ENCODE measurements around the gene C6orf47. TPM values are rescaled to one million over a fixed set of nuclear protein-coding genes. Genes with fewer than 3 reads are reported as not detected.

C6orf47 gene
- total RNA-seq, 1 donor from 2014 or later, result 28.8 TPM

- no peak for DNase-seq
- Mint-ChIP-seq H3K4me1 (ENCODE audit: low read depth, unreplicated experiment) (peaks cover 16% of the 10 kb centered on the region), H3K36me3 (ENCODE audit: unreplicated experiment) (no peaks in the 10 kb centered on the region), H3K9me3 (ENCODE audit: unreplicated experiment) (peaks cover 11% of the 10 kb centered on the region), H3K4me3 (ENCODE audit: unreplicated experiment) (peak overlapping the region; percentile 97), H3K27ac (ENCODE audit: unreplicated experiment) (peak overlapping the region; percentile 87), H3K27me3 (ENCODE audit: unreplicated experiment) (peaks cover 12% of the 10 kb centered on the region)
- TF ChIP-seq, protein P1, sequence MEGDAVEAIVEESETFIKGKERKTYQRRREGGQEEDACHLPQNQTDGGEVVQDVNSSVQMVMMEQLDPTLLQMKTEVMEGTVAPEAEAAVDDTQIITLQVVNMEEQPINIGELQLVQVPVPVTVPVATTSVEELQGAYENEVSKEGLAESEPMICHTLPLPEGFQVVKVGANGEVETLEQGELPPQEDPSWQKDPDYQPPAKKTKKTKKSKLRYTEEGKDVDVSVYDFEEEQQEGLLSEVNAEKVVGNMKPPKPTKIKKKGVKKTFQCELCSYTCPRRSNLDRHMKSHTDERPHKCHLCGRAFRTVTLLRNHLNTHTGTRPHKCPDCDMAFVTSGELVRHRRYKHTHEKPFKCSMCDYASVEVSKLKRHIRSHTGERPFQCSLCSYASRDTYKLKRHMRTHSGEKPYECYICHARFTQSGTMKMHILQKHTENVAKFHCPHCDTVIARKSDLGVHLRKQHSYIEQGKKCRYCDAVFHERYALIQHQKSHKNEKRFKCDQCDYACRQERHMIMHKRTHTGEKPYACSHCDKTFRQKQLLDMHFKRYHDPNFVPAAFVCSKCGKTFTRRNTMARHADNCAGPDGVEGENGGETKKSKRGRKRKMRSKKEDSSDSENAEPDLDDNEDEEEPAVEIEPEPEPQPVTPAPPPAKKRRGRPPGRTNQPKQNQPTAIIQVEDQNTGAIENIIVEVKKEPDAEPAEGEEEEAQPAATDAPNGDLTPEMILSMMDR (IDR thresholded peaks at IDR 0.05; ENCODE audit: partially characterized antibody, unreplicated experiment), result no peak
Observed at GRCh38 chr6:31666337-31666965, 5.9 kb upstream of the C6orf47 start.

DNA sequence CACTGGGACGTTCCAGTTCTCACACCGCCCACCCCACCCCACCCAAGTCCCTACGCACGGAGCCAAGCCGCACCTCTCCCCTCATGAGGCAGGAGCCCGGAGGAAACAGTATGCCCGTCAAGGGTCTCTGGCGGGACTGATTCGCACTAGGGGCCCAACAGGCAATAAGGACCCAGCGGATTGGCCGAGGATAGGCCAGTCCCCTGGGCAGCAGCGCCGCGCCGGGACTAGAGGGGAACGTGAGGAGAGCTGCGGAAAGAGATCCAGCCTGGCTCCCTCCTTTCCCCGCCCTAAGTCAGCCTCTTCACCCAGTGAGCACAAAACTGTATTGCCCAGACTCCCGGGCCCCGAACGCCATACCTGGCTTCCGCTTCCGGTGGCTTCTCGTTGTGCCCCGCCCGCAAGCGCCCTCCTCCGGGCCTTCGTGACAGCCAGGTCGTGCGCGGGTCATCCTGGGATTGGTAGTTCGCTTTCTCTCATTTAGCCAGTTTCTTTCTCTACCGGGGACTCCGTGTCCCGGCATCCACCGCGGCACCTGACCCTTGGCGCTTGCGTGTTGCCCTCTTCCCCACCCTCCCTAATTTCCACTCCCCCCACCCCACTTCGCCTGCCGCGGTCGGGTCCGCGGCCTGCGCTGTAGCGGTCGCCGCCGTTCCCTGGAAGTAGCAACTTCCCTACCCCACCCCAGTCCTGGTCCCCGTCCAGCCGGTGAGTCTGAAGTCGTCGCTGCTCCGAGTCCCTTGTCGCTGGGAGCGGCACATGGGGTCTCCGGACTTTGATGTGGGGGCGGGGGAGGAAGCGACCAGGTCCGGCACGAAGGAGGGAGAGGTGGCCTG, 5.1 kb upstream of the C6orf47 start, which contains the start of gene CSNK2B:
Gene CSNK2B, plus strand, starts transcription at position 580 of the 836 bp plus-strand sequence. CDS start 752 bp downstream, outside the sequence.
- DNase-seq, result peak; percentile 97
- TF ChIP-seq, protein P1 (IDR thresholded peaks at IDR 0.05; ENCODE audit: partially characterized antibody, unreplicated experiment), result no peak
- H3K36me3 Mint-ChIP-seq (ENCODE audit: unreplicated experiment), result no peaks in the 10 kb centered on the region
- peak within 1 kb of the TSS; percentile 97 for H3K4me3 Mint-ChIP-seq (ENCODE audit: unreplicated experiment)
- H3K9me3 Mint-ChIP-seq (ENCODE audit: unreplicated experiment), result peaks cover 11% of the 10 kb centered on the region
- H3K27me3 Mint-ChIP-seq (ENCODE audit: unreplicated experiment), result peaks cover 15% of the 10 kb centered on the region
- H3K4me1 Mint-ChIP-seq (ENCODE audit: low read depth, unreplicated experiment), result peaks cover 19% of the 10 kb centered on the region
- H3K27ac Mint-ChIP-seq (ENCODE audit: unreplicated experiment), result peak within 1 kb of the TSS; percentile 99

DNA sequence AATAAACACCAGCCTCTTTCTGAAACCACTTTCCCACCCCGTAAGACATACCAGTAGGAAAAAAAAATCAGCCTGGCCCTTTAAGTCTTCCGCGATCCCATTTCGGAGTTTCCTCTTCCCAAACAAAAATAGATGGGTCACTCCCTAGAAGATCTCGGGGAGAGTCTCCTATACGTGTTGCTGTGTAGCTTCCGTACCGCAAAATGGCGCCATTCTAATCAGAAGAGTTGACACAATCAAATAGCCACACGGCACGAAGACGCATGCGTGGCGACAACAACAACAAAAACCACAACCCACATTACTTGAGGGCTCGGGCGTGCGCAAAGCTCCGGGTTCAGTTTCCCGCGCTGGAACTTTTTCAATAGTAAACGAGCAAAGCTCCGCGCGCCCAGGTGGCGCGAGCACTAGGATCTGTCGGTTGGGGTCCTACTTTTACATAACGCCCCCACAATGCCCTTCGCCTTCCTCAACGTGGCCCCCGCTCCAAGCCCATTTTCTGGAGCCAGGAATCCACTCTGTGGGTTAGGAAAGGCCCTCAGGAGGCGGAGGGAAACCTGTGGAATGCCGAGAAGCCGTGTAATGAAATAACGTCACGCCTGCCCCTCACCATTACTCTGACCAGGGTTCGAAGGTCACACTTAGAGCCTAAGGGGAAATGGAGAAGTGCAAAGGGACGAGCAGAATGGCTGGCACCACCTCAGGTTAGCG, 4.4 kb upstream of the C6orf47 start, which contains the start of gene GPANK1:
Gene GPANK1, minus strand, starts transcription at position 208 of the 711 bp plus-strand sequence. CDS start 519 bp downstream, outside the sequence.
- TF ChIP-seq, protein P1 (IDR thresholded peaks at IDR 0.05; ENCODE audit: partially characterized antibody, unreplicated experiment), result no peak
- Mint-ChIP-seq H3K36me3 (ENCODE audit: unreplicated experiment) (no peaks in the 10 kb centered on the region), H3K27me3 (ENCODE audit: unreplicated experiment) (peaks cover 15% of the 10 kb centered on the region), H3K4me3 (ENCODE audit: unreplicated experiment) (peak within 1 kb of the TSS; percentile 97), H3K4me1 (ENCODE audit: low read depth, unreplicated experiment) (peaks cover 19% of the 10 kb centered on the region), H3K27ac (ENCODE audit: unreplicated experiment) (peak within 1 kb of the TSS; percentile 99), H3K9me3 (ENCODE audit: unreplicated experiment) (peaks cover 11% of the 10 kb centered on the region)
- peak; percentile 73 for DNase-seq

GRCh38 chr6:31663961-31664789, 3.6 kb upstream of the C6orf47 start:
- peaks cover 15% of the 10 kb centered on the region for H3K27me3 Mint-ChIP-seq (ENCODE audit: unreplicated experiment)
- H3K36me3 Mint-ChIP-seq (ENCODE audit: unreplicated experiment), result no peaks in the 10 kb centered on the region
- peaks cover 11% of the 10 kb centered on the region for H3K9me3 Mint-ChIP-seq (ENCODE audit: unreplicated experiment)
- peak overlapping the region; percentile 97 for H3K4me3 Mint-ChIP-seq (ENCODE audit: unreplicated experiment)
- peak overlapping the region; percentile 99 for H3K27ac Mint-ChIP-seq (ENCODE audit: unreplicated experiment)
- TF ChIP-seq, protein P1 (IDR thresholded peaks at IDR 0.05; ENCODE audit: partially characterized antibody, unreplicated experiment), result no peak
- peaks cover 23% of the 10 kb centered on the region for H3K4me1 Mint-ChIP-seq (ENCODE audit: low read depth, unreplicated experiment)
- DNase-seq, result peak; percentile 63

All from glutamatergic neuron (in vitro differentiated cells).